ENCODE data around the gene FBXO36. TPM values are rescaled to one million over a fixed set of nuclear protein-coding genes. Genes with fewer than 3 reads are reported as not detected.

Gene FBXO36
- total and polyA plus RNA-seq, 10 of the 15 experiments (the other 5 are each of a cell fraction or from before 2014, with no cell fraction given): 0.79 to 2.7 (median 1.3) TPM

- TF ChIP-seq PRDM15 (CRISPR knock-in tag; IDR thresholded peaks at IDR 0.05): no peak
- no peak for TF ChIP-seq EZH2 (IDR thresholded peaks at IDR 0.05; ENCODE audit: borderline replicate concordance, control insufficient read depth, low read depth, low read length)
- no peak for TF ChIP-seq RUNX3 (IDR thresholded peaks at IDR 0.05; ENCODE audit: low read length)
- TF ChIP-seq ZBTB40 (IDR thresholded peaks at IDR 0.05; ENCODE audit: borderline replicate concordance): no peak
- no peak for TF ChIP-seq RELB (IDR thresholded peaks at IDR 0.05; ENCODE audit: low read depth)
- no peak for TF ChIP-seq IKZF2 (IDR thresholded peaks at IDR 0.05)
These were observed 120.7 kb downstream of the FBXO36 start (continued) for GRCh38 chr2:230043025-230043424.

Data from GM12878 (cell line).